ENCODE results near the gene CDK4. TPM values are rescaled to one million over a fixed set of nuclear protein-coding genes. Genes with fewer than 3 reads are reported as not detected.

Gene CDK4
- polyA plus RNA-seq, 1 donor (not counting 4 experiments of a cell fraction or from before 2014, with no cell fraction given): 146 TPM

GRCh38 chr12:57700317-57700716, 51.8 kb downstream of the CDK4 start:
- Histone ChIP-seq H3K27me3 (ENCODE audit: control insufficient read depth, extremely low read depth, insufficient read depth, low read length) (no peaks in the 10 kb centered on the region), H3K27ac (ENCODE audit: control insufficient read depth, insufficient read depth, low read length) (no peak overlapping the region), H3K4me3 (ENCODE audit: control insufficient read depth in 2 of 3, extremely low read depth in 1 of 3, insufficient read depth in 2 of 3, low read depth in 1 of 3, low read length in 3 of 3) (no peak overlapping the region), H2AFZ (ENCODE audit: control insufficient read depth, low read length) (no peak overlapping the region), H3K4me2 (ENCODE audit: control insufficient read depth, extremely low read depth, insufficient read depth, low read depth, low read length) (no peak overlapping the region), H4K20me1 (ENCODE audit: control insufficient read depth, extremely low read depth, insufficient read depth, low read length) (no peaks in the 10 kb centered on the region), H3K9me1 (ENCODE audit: control insufficient read depth, extremely low read depth, insufficient read depth, low read length) (no peaks in the 10 kb centered on the region), H3K4me1 (ENCODE audit: control insufficient read depth, extremely low read depth, insufficient read depth, low read length) (no peaks in the 10 kb centered on the region), H3K9me3 (ENCODE audit: control insufficient read depth, low read depth, low read length) (no peaks in the 10 kb centered on the region), H3K9ac (ENCODE audit: control insufficient read depth, extremely low read depth, insufficient read depth, low read length) (no peak overlapping the region), H3K79me2 (ENCODE audit: control insufficient read depth, insufficient read depth, low read length) (no peaks in the 10 kb centered on the region), H3K36me3 (ENCODE audit: control insufficient read depth in 2 of 2, extremely low read depth in 1 of 2, insufficient read depth in 2 of 2, low read length in 2 of 2) (peaks cover 3 to 8% of the 10 kb centered on the region in 2 experiments)
- TF ChIP-seq EZH2 (IDR thresholded peaks at IDR 0.05; ENCODE audit: low read length) (no peak), CTCF (optimal IDR thresholded peaks at IDR 0.05 in 1 of 3, IDR thresholded peaks at IDR 0.05 in 1 of 3, conservative IDR thresholded peaks at IDR 0.05 in 1 of 3; ENCODE audit: extremely low read depth in 1 of 3, insufficient read depth in 2 of 3, low read length in 3 of 3) (no peak)
- FAIRE-seq (no peak), DNase-seq (ENCODE audit: low read depth, low spot score) (no peak)
- dilution Hi-C loops (cut with MboI; ENCODE audit: extremely low pct_ligation_motif_present, low sequenced_read_pairs): no loop called here

- H2AFZ ChIP-seq (ENCODE audit: control insufficient read depth, low read length): no peak overlapping the region
- no peak overlapping the region for H3K9ac ChIP-seq (ENCODE audit: control insufficient read depth, extremely low read depth, insufficient read depth, low read length)
- DNase-seq (ENCODE audit: low read depth, low spot score): no peak
- H3K4me2 ChIP-seq (ENCODE audit: control insufficient read depth, extremely low read depth, insufficient read depth, low read depth, low read length): no peak overlapping the region
- peaks cover 3 to 8% of the 10 kb centered on the region in 2 experiments for H3K36me3 ChIP-seq (ENCODE audit: control insufficient read depth in 2 of 2, extremely low read depth in 1 of 2, insufficient read depth in 2 of 2, low read length in 2 of 2)
- dilution Hi-C loops (cut with MboI; ENCODE audit: extremely low pct_ligation_motif_present, low sequenced_read_pairs): no loop called here
- H3K27me3 ChIP-seq (ENCODE audit: control insufficient read depth, extremely low read depth, insufficient read depth, low read length): no peaks in the 10 kb centered on the region
- no peaks in the 10 kb centered on the region for H4K20me1 ChIP-seq (ENCODE audit: control insufficient read depth, extremely low read depth, insufficient read depth, low read length)
- no peak for FAIRE-seq
- H3K4me1 ChIP-seq (ENCODE audit: control insufficient read depth, extremely low read depth, insufficient read depth, low read length): peaks cover 8% of the 10 kb centered on the region
- no peak for TF ChIP-seq EZH2 (IDR thresholded peaks at IDR 0.05; ENCODE audit: low read length)
- TF ChIP-seq CTCF (optimal IDR thresholded peaks at IDR 0.05 in 1 of 3, IDR thresholded peaks at IDR 0.05 in 1 of 3, conservative IDR thresholded peaks at IDR 0.05 in 1 of 3; ENCODE audit: extremely low read depth in 1 of 3, insufficient read depth in 2 of 3, low read length in 3 of 3): no peak
- no peak overlapping the region for H3K4me3 ChIP-seq (ENCODE audit: control insufficient read depth in 2 of 3, extremely low read depth in 1 of 3, insufficient read depth in 2 of 3, low read depth in 1 of 3, low read length in 3 of 3)
- H3K9me1 ChIP-seq (ENCODE audit: control insufficient read depth, extremely low read depth, insufficient read depth, low read length): no peaks in the 10 kb centered on the region
- H3K27ac ChIP-seq (ENCODE audit: control insufficient read depth, insufficient read depth, low read length): no peak overlapping the region
- H3K9me3 ChIP-seq (ENCODE audit: control insufficient read depth, low read depth, low read length): no peaks in the 10 kb centered on the region
- H3K79me2 ChIP-seq (ENCODE audit: control insufficient read depth, insufficient read depth, low read length): peaks cover 7% of the 10 kb centered on the region
Observed at GRCh38 chr12:57698414-57698813, 53.7 kb downstream of the CDK4 start.

Other genes with a start within 250 kb of the CDK4 start
- 7.8 to 25.6 TPM (median 23.6 TPM) in 3 replicates for gene DDIT3, start 231.8 kb downstream of the CDK4 start, polyA plus RNA-seq
- 1.8 to 5.4 TPM (median 2.2 TPM) in 3 replicates for gene MBD6, start 229.5 kb downstream of the CDK4 start, polyA plus RNA-seq
- gene DCTN2, start 205.1 kb downstream of the CDK4 start, polyA plus RNA-seq: 109 to 158 TPM (median 132 TPM) in 3 replicates
- gene KIF5A, start 202.3 kb downstream of the CDK4 start, polyA plus RNA-seq: 0.01 to 0.10 TPM (median 0.05 TPM) in 3 replicates
- 73.5 to 109 TPM (median 93.6 TPM) in 3 replicates for gene PIP4K2C, start 161.1 kb downstream of the CDK4 start, polyA plus RNA-seq
- gene DTX3, start 147.5 kb downstream of the CDK4 start, polyA plus RNA-seq: 2.6 to 5.4 TPM (median 3.5 TPM) in 3 replicates
- gene ARHGEF25, start 140.9 kb downstream of the CDK4 start, polyA plus RNA-seq: 0.12 to 0.26 TPM (median 0.26 TPM) in 3 replicates
- gene B4GALNT1, start 119.1 kb downstream of the CDK4 start, polyA plus RNA-seq: 0.08 to 0.37 TPM (median 0.08 TPM) in 3 replicates
- gene OS9, start 58.2 kb downstream of the CDK4 start, polyA plus RNA-seq: 82.2 to 96.9 TPM (median 95.1 TPM) in 3 replicates
- gene AGAP2, start 13.6 kb downstream of the CDK4 start, polyA plus RNA-seq: 0.13 to 0.18 TPM (median 0.15 TPM) in 3 replicates
- gene TSPAN31, start 7.3 kb downstream of the CDK4 start, polyA plus RNA-seq: 37.4 to 47.7 TPM (median 40.6 TPM) in 3 replicates
- 10.9 to 17.0 TPM (median 12.4 TPM) in 3 replicates for gene MARCHF9, start 2.8 kb upstream of the CDK4 start, polyA plus RNA-seq
- gene CYP27B1, start 14.8 kb upstream of the CDK4 start, polyA plus RNA-seq: 19.0 to 40.5 TPM (median 33.6 TPM) in 3 replicates
- gene METTL1, start 19.8 kb upstream of the CDK4 start, polyA plus RNA-seq: 24.3 to 25.5 TPM (median 24.5 TPM) in 3 replicates
- 5.4 to 7.7 TPM (median 6.5 TPM) in 3 replicates for gene EEF1AKMT3, start 20.3 kb upstream of the CDK4 start, polyA plus RNA-seq
- 20.4 to 30.5 TPM (median 21.0 TPM) in 3 replicates for gene TSFM, start 30.5 kb upstream of the CDK4 start, polyA plus RNA-seq
- gene AVIL, start 66.4 kb upstream of the CDK4 start, polyA plus RNA-seq: 0.27 to 1.3 TPM (median 1.3 TPM) in 3 replicates
- gene CTDSP2, start 94.4 kb upstream of the CDK4 start, polyA plus RNA-seq: 39.0 to 75.0 TPM (median 54.6 TPM) in 3 replicates
- gene ATP23, start 189.3 kb upstream of the CDK4 start, polyA plus RNA-seq: 8.3 to 12.2 TPM (median 8.7 TPM) in 3 replicates